GM12878 (cell line): Measurements from ENCODE around the gene TRIOBP. TPM values are rescaled to one million over a fixed set of nuclear protein-coding genes. Genes with fewer than 3 reads are reported as not detected.

Source experiments
- ATAC-seq: fragments of 200-7000 bp; cut with Tn5 transposase; 3 replicates; pipeline ENCODE4 v1.9.1; 2020; ENCODE audit warnings: mild to moderate bottlenecking, moderate library complexity
- BruUV-seq: library from RNA; stranded (reverse); fragments of 400-500 nt; replicated peaks from 2 replicates; lab custom pipeline; 2021; lab: Mats Ljungman, UMichigan
- CTCF ChIA-PET: fragments of 300-600 bp; sonication (Branson Sonifier 250); formaldehyde crosslinking; extraction: SDS; loops from one replicate; lab custom pipeline; 2021; ENCODE audit warnings: inconsistent platforms; lab: Yijun Ruan, JAX
- POLR2A ChIA-PET: fragments of 350-600 bp; formaldehyde crosslinking; extraction: SDS; loops from one replicate; lab custom pipeline; 2021; ENCODE audit warnings: inconsistent platforms; lab: Charles Lee
- RAD21 ChIA-PET: fragments of 300-600 bp; sonication (Branson Sonifier 250); formaldehyde crosslinking; loops from one replicate; lab custom pipeline; 2023; ENCODE audit warnings: antibody characterized with exemption; ENCODE audit not compliant: unreplicated experiment; lab: Charles Lee
- SMC1A ChIA-PET: fragments of 300-600 bp; sonication (Branson Sonifier 250); formaldehyde crosslinking; loops from one replicate; lab custom pipeline; 2023; ENCODE audit not compliant: unreplicated experiment, uncharacterized antibody; lab: Charles Lee
- DNase-seq: peaks from one replicate; pipeline ENCODE4 v3.0.0-alpha.2; 2011; ENCODE audit warnings: low read depth, low spot score
- FAIRE-seq: peaks from 3 replicates; lab custom pipeline; 2011; peaks lifted over from hg19 to GRCh38; lab: Jason Lieb, UNC
- H2AFZ ChIP-seq: 2 replicates; pipeline ENCODE4 v1.6.0; 2011; ENCODE audit warnings: low read depth, low read length, control low read depth; ENCODE audit not compliant: control insufficient read depth
- H3K27ac ChIP-seq: 2 replicates; pipeline ENCODE4 v1.5.1; 2011; ENCODE audit warnings: control low read depth; ENCODE audit not compliant: control insufficient read depth, insufficient read depth
- H3K27me3 ChIP-seq, 2 experiments: replicated peaks in 1 of 2; 2 replicates each; pipeline versions ENCODE4 v1.6.0 to v1.6.1; 2011; ENCODE audit warnings: low read length in 1 of 2; ENCODE audit not compliant: control insufficient read depth in 2 of 2, insufficient read depth in 2 of 2
- H3K36me3 ChIP-seq, 2 experiments: 2 replicates each; pipeline ENCODE4 v1.5.1; 2011; ENCODE audit warnings: low read length in 1 of 2; ENCODE audit not compliant: control insufficient read depth in 2 of 2, insufficient read depth in 2 of 2
- H3K4me1 ChIP-seq: 2 replicates; pipeline ENCODE4 v1.6.1; 2011; ENCODE audit warnings: mild to moderate bottlenecking, low read length, moderate library complexity, mixed read lengths; ENCODE audit not compliant: control insufficient read depth, insufficient read depth
- H3K4me2 ChIP-seq: 2 replicates; pipeline ENCODE4 v1.6.0; 2011; ENCODE audit warnings: control low read depth; ENCODE audit not compliant: control insufficient read depth, insufficient read depth
- H3K4me3 ChIP-seq: fragments of 200-600 bp; sonication (generic); 2 replicates; pipeline ENCODE4 v1.5.1; 2016
- H3K79me2 ChIP-seq: 2 replicates; pipeline ENCODE4 v1.6.0; 2011; ENCODE audit warnings: low read length; ENCODE audit not compliant: control insufficient read depth, insufficient read depth
- H3K9ac ChIP-seq: 2 replicates; pipeline ENCODE4 v1.8.0; 2011; ENCODE audit warnings: low read length, control low read depth, mixed read lengths; ENCODE audit not compliant: control insufficient read depth, insufficient read depth
- H3K9me3 ChIP-seq: replicated peaks from 3 replicates; pipeline ENCODE4 v1.5.1; 2011; ENCODE audit warnings: mild to moderate bottlenecking, low read length; ENCODE audit not compliant: control insufficient read depth, insufficient read depth
- H4K20me1 ChIP-seq: 2 replicates; pipeline ENCODE4 v1.6.0; 2011; ENCODE audit not compliant: control insufficient read depth, insufficient read depth
- HCFC1 ChIP-seq: fragments of 150-350 bp; IDR thresholded peaks from 2 replicates; pipeline ENCODE4 v1.6.1; 2014; ENCODE audit warnings: low read length
- MAX ChIP-seq: IDR thresholded peaks from 2 replicates; pipeline ENCODE4 v1.6.1; 2012; ENCODE audit warnings: low read depth, low read length, improper control_type of control experiment
- MYC ChIP-seq: IDR thresholded peaks from 2 replicates; pipeline ENCODE4 v1.6.1; 2011; ENCODE audit warnings: mild to moderate bottlenecking, low read length, moderate library complexity, inconsistent platforms; ENCODE audit not compliant: insufficient read depth, insufficient replicate concordance, insufficient read length, severe bottlenecking
- POLR2A ChIP-seq: IDR thresholded peaks from 2 replicates; pipeline ENCODE4 v1.6.1; 2011; ENCODE audit warnings: low read depth, mild to moderate bottlenecking, low read length
- RELA ChIP-seq: fragments of 450-650 bp; IDR thresholded peaks from 2 replicates; pipeline ENCODE4 v1.8.0; 2014; ENCODE audit warnings: borderline replicate concordance; ENCODE audit not compliant: partially characterized antibody
- SMARCA5 ChIP-seq: fragments of 450-650 bp; IDR thresholded peaks from 2 replicates; pipeline ENCODE4 v1.6.1; 2017; ENCODE audit warnings: mild to moderate bottlenecking
- STAT1 ChIP-seq: fragments of 450-650 bp; conservative IDR thresholded peaks from 2 replicates; pipeline ENCODE4 v1.6.1; 2014; ENCODE audit warnings: antibody characterized with exemption, mild to moderate bottlenecking
- TBL1XR1 ChIP-seq: IDR thresholded peaks from 2 replicates; pipeline ENCODE4 v1.6.1; 2012; ENCODE audit warnings: low read depth, low read length, improper control_type of control experiment
- ZBTB33 ChIP-seq: fragments of 450-650 bp; IDR thresholded peaks from 2 replicates; pipeline ENCODE4 v1.6.1; 2017; ENCODE audit warnings: mild to moderate bottlenecking
- WGBS: methylation state at CpG from one replicate; pipeline ENCODE4 v1.1.6; 2016; ENCODE audit warnings: low lambda C conversion rate; ENCODE audit not compliant: insufficient replicate concordance, insufficient coverage; ENCODE audit errors: missing lambda C conversion rate; 5-methylcytosine and 5-hydroxymethylcytosine counted together
- in situ Hi-C: fragments of 300-500 bp; cut with MboI; formaldehyde crosslinking; loops from 9 replicates; pipeline ENCODE4 v1.14.3; 2018; ENCODE audit warnings: mixed read lengths
- intact Hi-C: fragments of 100-400 bp; cut with micrococcal nuclease; formaldehyde crosslinking; loops from one replicate; pipeline ENCODE4 v1.14.2; 2022; ENCODE audit not compliant: unreplicated experiment
- polyA plus RNA-seq, 11 experiments: library from polyadenylated mRNA; depleted of rRNA in 4 of 11; unstranded in 6 of 11; stranded (reverse) in 5 of 11; fragments of >200 nt; fragmentation: Nextera tagmentation in 4 of 11; fragmentation: Illumina TruSeq in 1 of 11; extraction: Ambion mirVana in 4 of 11; extraction: Trizol in 1 of 11; gene quantifications; 1 replicate in 1 of 11; 2 replicates in 10 of 11; pipeline versions ENCODE4 v1.2.1 to v1.2.3, GENCODE V29; 2011 to 2016; ENCODE audit warnings: inconsistent platforms in 2 of 11, missing spikeins in 2 of 11, low read depth in 1 of 11
- total RNA-seq, 4 experiments: library from RNA; depleted of rRNA in 3 of 4; stranded (reverse); fragments of >200 nt in 3 of 4; fragmentation: Illumina TruSeq in 1 of 4; extraction: Trizol in 1 of 4; gene quantifications; 2 replicates each; pipeline versions ENCODE4 v1.2.1 to v1.2.3, GENCODE V29; 2013 to 2021
- TF ChIP-seq, protein P1 (sequence below): IDR thresholded peaks from 2 replicates; pipeline ENCODE4 v1.6.1; 2011; ENCODE audit warnings: borderline replicate concordance, low read depth, mild to moderate bottlenecking, moderate library complexity, low read length; ENCODE audit not compliant: insufficient read depth, poor library complexity, severe bottlenecking

Gene TRIOBP
- total and polyA plus RNA-seq, 10 of the 15 experiments (the other 5 are each of a cell fraction or from before 2014, with no cell fraction given), result 0.21 to 23.6 (median 11.9) TPM

- ChIA-PET POLR2A (interaction anchor here (0.7 kb wide), 2 partner anchors 95 to 276 kb away, joined by 5 to 6 read pairs; no protein-coding TSS in a partner anchor), SMC1A (no interaction called here), RAD21 (interaction anchor here (0.7 to 1.9 kb wide), 2 partner anchors 133 to 236 kb away, joined by 4 read pairs; partner anchors contain the start of gene PDXP), CTCF (no interaction called here)
- no TSS peak for BruUV-seq
- Histone ChIP-seq H3K27me3 (no peaks in the 10 kb centered on the region), H3K27ac (no peak overlapping the region), H3K4me2 (no peak overlapping the region), H4K20me1 (no peaks in the 10 kb centered on the region), H2AFZ (no peak overlapping the region), H3K4me3 (no peak overlapping the region), H3K9me3 (no peaks in the 10 kb centered on the region), H3K4me1 (no peaks in the 10 kb centered on the region), H3K79me2 (no peaks in the 10 kb centered on the region), H3K9ac (no peak overlapping the region), H3K36me3 (no peaks in the 10 kb centered on the region)
- ATAC-seq (no peak), DNase-seq (no peak), FAIRE-seq (no peak)
- in situ Hi-C loops, result no loop called here
- 77% methylated on average over 6 of the region's 6 CpGs for WGBS
- intact Hi-C loops, result no loop called here
- no peak for TF ChIP-seq ZBTB33
- TF ChIP-seq HCFC1, result no peak
- no peak for TF ChIP-seq MYC
- no peak for TF ChIP-seq MAX
- no peak for TF ChIP-seq POLR2A
- TF ChIP-seq, protein P1, sequence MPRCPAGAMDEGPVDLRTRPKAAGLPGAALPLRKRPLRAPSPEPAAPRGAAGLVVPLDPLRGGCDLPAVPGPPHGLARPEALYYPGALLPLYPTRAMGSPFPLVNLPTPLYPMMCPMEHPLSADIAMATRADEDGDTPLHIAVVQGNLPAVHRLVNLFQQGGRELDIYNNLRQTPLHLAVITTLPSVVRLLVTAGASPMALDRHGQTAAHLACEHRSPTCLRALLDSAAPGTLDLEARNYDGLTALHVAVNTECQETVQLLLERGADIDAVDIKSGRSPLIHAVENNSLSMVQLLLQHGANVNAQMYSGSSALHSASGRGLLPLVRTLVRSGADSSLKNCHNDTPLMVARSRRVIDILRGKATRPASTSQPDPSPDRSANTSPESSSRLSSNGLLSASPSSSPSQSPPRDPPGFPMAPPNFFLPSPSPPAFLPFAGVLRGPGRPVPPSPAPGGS, result no peak
- no peak for TF ChIP-seq RELA
- TF ChIP-seq SMARCA5, result no peak
- no peak for TF ChIP-seq STAT1
- no peak for TF ChIP-seq TBL1XR1
These were observed 95.6 kb downstream of the TRIOBP start for GRCh38 chr22:37792494-37792893.
